WERI-Rb-1 (cell line): ENCODE data around the gene AAMP.
A peak's percentile ranks its signal among the peaks of the same experiment; 100 is the strongest.

ENCODE experiments used
- DNase-seq: peaks from one replicate; pipeline ENCODE4 v3.0.0-alpha.2; 2020
- H3K27ac ChIP-seq: fragments of 250-450 bp; sonication (Bioruptor Pico); 2 replicates; pipeline ENCODE4 v1.5.1; 2020; ENCODE audit warnings: mild to moderate bottlenecking, moderate library complexity
- H3K27me3 ChIP-seq: fragments of 250-450 bp; sonication (Bioruptor Pico); 2 replicates; pipeline ENCODE4 v1.5.1; 2021; ENCODE audit warnings: mild to moderate bottlenecking, low read depth, moderate library complexity; ENCODE audit not compliant: insufficient read depth, severe bottlenecking
- H3K36me3 ChIP-seq: fragments of 250-450 bp; sonication (Bioruptor Pico); 2 replicates; pipeline ENCODE4 v1.5.1; 2020; ENCODE audit warnings: mild to moderate bottlenecking, moderate library complexity
- H3K4me3 ChIP-seq: 2 replicates; pipeline ENCODE4 v1.5.1; 2011; ENCODE audit warnings: low read depth, mild to moderate bottlenecking, control low read depth, low read length
- H3K9me3 ChIP-seq: fragments of 250-450 bp; sonication (Bioruptor Pico); 2 replicates; pipeline ENCODE4 v1.5.1; 2021; ENCODE audit warnings: mild to moderate bottlenecking, moderate library complexity; ENCODE audit not compliant: severe bottlenecking
- TF ChIP-seq, protein P1 (sequence below): IDR thresholded peaks from 2 replicates; pipeline ENCODE4 v1.5.1; 2011; ENCODE audit warnings: low read depth, mild to moderate bottlenecking, control low read depth, inconsistent platforms, low read length

Gene AAMP

DNA sequence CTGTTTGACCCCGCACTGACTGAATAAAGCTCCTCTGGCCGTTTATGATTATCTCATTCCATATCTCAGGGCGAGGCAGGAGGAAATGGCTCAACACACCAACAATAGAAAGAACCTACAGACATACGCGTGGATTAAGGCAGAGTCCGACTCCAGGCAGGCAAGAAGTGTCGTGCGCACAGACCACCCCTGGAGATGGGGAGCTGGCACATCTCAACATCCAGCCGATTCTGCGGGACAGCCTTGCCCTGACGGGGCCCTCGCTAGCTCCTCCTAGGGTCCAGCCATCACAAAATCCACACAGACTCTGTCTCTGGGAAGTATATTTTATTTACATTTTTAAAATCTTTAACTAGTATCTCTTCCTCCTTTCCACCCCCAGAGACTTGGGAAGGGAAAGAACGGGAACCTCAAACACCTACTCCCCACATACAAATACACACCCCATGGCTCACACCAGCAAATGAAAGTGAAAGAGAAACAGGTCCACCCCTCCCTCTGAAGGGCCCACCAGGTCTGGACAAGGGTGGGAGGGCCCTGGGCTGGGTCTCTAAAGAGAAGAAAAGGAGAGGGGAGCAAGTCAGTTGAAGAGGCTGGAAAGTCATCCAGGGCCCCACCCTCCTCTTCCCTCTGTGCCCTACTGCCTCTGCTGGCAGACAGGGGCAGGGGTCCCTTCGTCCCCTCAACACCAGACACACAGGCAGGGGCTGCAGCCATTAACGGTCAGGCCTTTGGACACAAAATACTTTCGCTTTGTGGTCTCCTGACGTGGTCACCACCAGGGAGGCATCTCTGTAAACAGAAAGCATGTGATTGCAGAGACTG is 5.9 kb downstream of the AAMP start:
- H3K36me3 ChIP-seq: peaks cover 35% of the 10 kb centered on the region
- no peak overlapping the region for H3K27ac ChIP-seq
- H3K9me3 ChIP-seq: no peaks in the 10 kb centered on the region
- no peaks in the 10 kb centered on the region for H3K27me3 ChIP-seq
- TF ChIP-seq, protein P1, sequence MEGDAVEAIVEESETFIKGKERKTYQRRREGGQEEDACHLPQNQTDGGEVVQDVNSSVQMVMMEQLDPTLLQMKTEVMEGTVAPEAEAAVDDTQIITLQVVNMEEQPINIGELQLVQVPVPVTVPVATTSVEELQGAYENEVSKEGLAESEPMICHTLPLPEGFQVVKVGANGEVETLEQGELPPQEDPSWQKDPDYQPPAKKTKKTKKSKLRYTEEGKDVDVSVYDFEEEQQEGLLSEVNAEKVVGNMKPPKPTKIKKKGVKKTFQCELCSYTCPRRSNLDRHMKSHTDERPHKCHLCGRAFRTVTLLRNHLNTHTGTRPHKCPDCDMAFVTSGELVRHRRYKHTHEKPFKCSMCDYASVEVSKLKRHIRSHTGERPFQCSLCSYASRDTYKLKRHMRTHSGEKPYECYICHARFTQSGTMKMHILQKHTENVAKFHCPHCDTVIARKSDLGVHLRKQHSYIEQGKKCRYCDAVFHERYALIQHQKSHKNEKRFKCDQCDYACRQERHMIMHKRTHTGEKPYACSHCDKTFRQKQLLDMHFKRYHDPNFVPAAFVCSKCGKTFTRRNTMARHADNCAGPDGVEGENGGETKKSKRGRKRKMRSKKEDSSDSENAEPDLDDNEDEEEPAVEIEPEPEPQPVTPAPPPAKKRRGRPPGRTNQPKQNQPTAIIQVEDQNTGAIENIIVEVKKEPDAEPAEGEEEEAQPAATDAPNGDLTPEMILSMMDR: no peak
- H3K4me3 ChIP-seq: no peak overlapping the region
- no peak for DNase-seq

DNA sequence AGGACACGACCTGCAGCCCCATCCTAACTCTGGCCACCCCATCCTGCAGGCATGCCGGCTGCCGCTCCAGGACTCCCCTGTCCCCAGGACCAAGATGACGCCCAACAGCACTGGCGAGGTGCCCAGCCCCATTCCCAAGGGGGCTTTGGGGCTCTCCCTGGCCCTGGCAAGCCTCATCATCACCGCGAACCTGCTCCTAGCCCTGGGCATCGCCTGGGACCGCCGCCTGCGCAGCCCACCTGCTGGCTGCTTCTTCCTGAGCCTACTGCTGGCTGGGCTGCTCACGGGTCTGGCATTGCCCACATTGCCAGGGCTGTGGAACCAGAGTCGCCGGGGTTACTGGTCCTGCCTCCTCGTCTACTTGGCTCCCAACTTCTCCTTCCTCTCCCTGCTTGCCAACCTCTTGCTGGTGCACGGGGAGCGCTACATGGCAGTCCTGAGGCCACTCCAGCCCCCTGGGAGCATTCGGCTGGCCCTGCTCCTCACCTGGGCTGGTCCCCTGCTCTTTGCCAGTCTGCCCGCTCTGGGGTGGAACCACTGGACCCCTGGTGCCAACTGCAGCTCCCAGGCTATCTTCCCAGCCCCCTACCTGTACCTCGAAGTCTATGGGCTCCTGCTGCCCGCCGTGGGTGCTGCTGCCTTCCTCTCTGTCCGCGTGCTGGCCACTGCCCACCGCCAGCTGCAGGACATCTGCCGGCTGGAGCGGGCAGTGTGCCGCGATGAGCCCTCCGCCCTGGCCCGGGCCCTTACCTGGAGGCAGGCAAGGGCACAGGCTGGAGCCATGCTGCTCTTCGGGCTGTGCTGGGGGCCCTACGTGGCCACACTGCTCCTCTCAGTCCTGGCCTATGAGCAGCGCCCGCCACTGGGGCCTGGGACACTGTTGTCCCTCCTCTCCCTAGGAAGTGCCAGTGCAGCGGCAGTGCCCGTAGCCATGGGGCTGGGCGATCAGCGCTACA is 7.0 kb downstream of the AAMP start:
- H3K4me3 ChIP-seq: no peak overlapping the region
- no peak overlapping the region for H3K27ac ChIP-seq
- no peak for DNase-seq
- H3K27me3 ChIP-seq: no peaks in the 10 kb centered on the region
- no peaks in the 10 kb centered on the region for H3K9me3 ChIP-seq
- H3K36me3 ChIP-seq: peaks cover 32% of the 10 kb centered on the region
- TF ChIP-seq, protein P1: no peak

DNA sequence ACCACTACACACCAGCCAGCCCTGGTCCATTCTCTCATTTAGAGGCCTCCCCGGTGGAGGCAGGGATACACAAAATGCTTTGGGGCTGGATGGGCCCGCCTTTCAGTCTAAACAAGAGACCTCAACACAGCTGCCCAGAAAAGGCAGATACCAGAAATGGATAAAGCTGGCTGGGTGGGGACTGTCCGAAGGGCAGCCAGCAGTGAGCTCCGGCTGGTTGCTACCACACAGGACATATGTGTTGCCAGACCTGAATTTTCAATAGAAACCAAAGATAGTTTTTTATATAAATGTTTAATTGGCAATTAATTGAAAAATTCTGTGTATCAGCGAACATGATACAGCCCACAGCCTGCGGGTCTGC is 7.7 kb downstream of the AAMP start:
- TF ChIP-seq, protein P1: no peak
- Histone ChIP-seq H3K36me3 (peaks cover 27% of the 10 kb centered on the region), H3K9me3 (no peaks in the 10 kb centered on the region), H3K27me3 (no peaks in the 10 kb centered on the region), H3K27ac (peak overlapping the region; percentile 12; the same call in 1 of the 2 replicates), H3K4me3 (no peak overlapping the region)
- DNase-seq: no peak

DNA sequence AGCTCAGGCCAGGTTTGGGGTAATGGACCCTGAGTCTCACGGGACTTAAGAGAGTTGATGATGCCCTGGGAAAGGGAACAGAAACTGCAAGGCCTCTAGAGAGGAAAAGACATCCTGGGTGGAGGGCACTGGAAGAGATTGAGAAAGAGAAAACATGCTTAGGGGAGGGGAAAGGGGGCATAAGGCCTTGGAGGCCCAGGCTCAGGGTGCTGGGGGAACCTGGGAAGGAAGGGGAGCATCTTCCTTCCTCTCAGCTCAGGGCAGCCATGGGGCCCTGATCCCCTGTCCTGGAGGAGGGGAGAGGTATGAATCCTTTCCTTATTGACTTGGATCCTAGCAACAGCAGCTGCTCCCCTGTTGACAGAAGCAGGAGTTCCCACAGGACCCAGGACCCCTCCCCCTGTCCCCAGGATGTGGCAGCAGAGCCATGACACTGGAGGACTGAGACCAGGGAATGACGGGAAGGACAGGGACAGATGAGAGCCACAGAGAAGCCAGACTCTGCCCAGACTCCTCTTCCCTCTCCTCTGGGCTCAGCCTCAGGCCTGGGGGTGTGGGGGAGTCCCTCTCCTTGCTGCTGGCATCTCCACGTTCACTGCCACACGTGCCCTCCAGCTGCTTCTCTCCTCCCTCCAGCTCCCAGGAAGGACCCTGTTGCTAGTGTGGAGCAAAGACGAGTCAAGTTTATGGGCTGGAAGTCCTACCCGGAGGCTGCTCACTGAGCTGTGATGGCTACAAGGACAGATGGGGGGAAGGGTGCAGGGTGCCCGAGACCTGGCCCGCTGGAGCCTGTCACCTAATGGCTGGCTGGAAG is 8.3 kb downstream of the AAMP start:
- TF ChIP-seq, protein P1: no peak
- no peak overlapping the region for H3K4me3 ChIP-seq
- no peaks in the 10 kb centered on the region for H3K27me3 ChIP-seq
- peaks cover 21% of the 10 kb centered on the region for H3K36me3 ChIP-seq
- peak overlapping the region; percentile 12; the same call in 1 of the 2 replicates for H3K27ac ChIP-seq
- peak; percentile 48 for DNase-seq
- no peaks in the 10 kb centered on the region for H3K9me3 ChIP-seq

DNA sequence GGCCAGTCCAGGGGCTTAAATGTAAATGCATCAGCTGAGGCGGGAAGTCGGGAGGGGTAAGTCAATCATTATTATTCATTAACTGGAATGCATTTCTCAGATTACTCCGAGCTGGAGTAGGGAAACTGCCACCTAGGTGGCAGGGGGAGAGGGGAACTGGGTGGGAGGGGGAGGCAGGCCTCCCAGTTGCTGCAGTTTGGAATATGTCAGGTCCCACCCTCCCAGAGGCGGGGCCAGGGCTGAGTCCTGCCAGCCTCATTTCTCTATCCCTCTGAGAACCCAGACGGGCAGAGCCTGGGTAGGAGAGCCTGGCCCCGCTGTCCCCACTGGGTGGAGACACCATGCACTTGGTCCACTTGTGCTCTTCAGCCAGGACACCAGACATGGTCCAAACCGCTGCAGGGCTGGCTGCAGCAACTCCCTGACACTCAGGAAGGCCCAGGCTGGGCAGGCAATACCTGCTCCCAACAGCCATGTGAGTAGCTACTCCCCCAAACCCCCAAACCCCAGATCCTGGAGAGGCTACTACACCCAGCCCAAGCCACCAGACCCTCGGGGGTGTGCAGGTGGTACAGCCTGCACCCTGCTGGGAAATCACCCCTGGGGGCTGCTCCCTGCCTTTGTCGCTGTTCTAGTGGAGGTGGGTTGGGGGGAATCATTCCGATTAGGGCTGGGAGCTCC is 9.1 kb downstream of the AAMP start, which contains the start of gene GPBAR1:
GPBAR1 (plus strand) TSS at position 274 of the 681 bp plus-strand sequence. CDS start 1,710 bp downstream, outside the sequence.
- DNase-seq: peak; percentile 42
- Histone ChIP-seq H3K36me3 (peaks cover 18% of the 10 kb centered on the region), H3K27ac (no peak within 1 kb of the TSS; the same call in 1 of the 2 replicates), H3K9me3 (no peaks in the 10 kb centered on the region), H3K27me3 (no peaks in the 10 kb centered on the region), H3K4me3 (no peak within 1 kb of the TSS)
- TF ChIP-seq, protein P1: no peak
